HepG2 (cell line): ENCODE results near the gene NME9.

Experiments used
- ELF1 ChIP-seq: sonication (generic); formaldehyde crosslinking; IDR thresholded peaks from 2 replicates; pipeline ENCODE4 v1.4.0; 2020; ENCODE audit warnings: missing genetic modification reagents
- ESRRA ChIP-seq: sonication (generic); formaldehyde crosslinking; IDR thresholded peaks from 2 replicates; pipeline ENCODE4 v1.5.1; 2020; ENCODE audit warnings: mild to moderate bottlenecking, low read depth, missing genetic modification reagents
- SMARCC2 ChIP-seq: fragments of 450-650 bp; IDR thresholded peaks from 2 replicates; pipeline ENCODE4 v1.6.1; 2017; ENCODE audit warnings: antibody characterized with exemption, mild to moderate bottlenecking
- SOX13 ChIP-seq, 3 experiments: fragments of 450-650 bp in 1 of 3; sonication (generic) in 1 of 3; formaldehyde crosslinking in 1 of 3; IDR thresholded peaks in 2 of 3; conservative IDR thresholded peaks in 1 of 3; 2 replicates each; pipeline versions ENCODE4 v1.5.0 to v1.6.1; 2016 to 2020; ENCODE audit warnings: antibody characterized with exemption in 1 of 3, mild to moderate bottlenecking in 1 of 3, missing compliant biosample characterization in 1 of 3, missing genetic modification reagents in 1 of 3, moderate library complexity in 1 of 3
- SP1 ChIP-seq, 2 experiments: fragments of 450-650 bp in 1 of 2; sonication (generic) in 1 of 2; formaldehyde crosslinking in 1 of 2; IDR thresholded peaks; 2 replicates each; pipeline versions ENCODE4 v1.4.0 to v1.6.1; 2016 to 2020; ENCODE audit warnings: missing genetic modification reagents in 1 of 2
- TEAD2 ChIP-seq: sonication (generic); formaldehyde crosslinking; IDR thresholded peaks from 2 replicates; pipeline ENCODE4 v1.9.0; 2021; ENCODE audit warnings: missing genetic modification reagents
- TF ChIP-seq, protein P1 (sequence below): sonication (generic); formaldehyde crosslinking; IDR thresholded peaks from 2 replicates; pipeline ENCODE4 v1.5.0; 2020; ENCODE audit warnings: mild to moderate bottlenecking, missing genetic modification reagents, moderate library complexity
- TF ChIP-seq, protein P2 (sequence below): sonication (generic); formaldehyde crosslinking; IDR thresholded peaks from 2 replicates; pipeline ENCODE4 v1.4.0; 2020; ENCODE audit warnings: mild to moderate bottlenecking, missing genetic modification reagents
- TF ChIP-seq, protein P3 (sequence below): IDR thresholded peaks from 2 replicates; pipeline ENCODE4 v1.6.1; 2016; ENCODE audit warnings: missing compliant biosample characterization, missing genetic modification reagents, borderline replicate concordance
- TF ChIP-seq, protein P4 (sequence below): sonication (generic); formaldehyde crosslinking; IDR thresholded peaks from 2 replicates; pipeline ENCODE4 v1.8.0; 2022; ENCODE audit warnings: mild to moderate bottlenecking, missing genetic modification reagents; ENCODE audit not compliant: insufficient replicate concordance
- TF ChIP-seq, protein P5 (sequence below): sonication (generic); formaldehyde crosslinking; IDR thresholded peaks from 2 replicates; pipeline ENCODE4 v1.8.1; 2022; ENCODE audit warnings: mild to moderate bottlenecking, missing genetic modification reagents
- TF ChIP-seq, protein P6 (sequence below): sonication (generic); formaldehyde crosslinking; IDR thresholded peaks from 2 replicates; pipeline ENCODE4 v1.5.1; 2020; ENCODE audit warnings: mild to moderate bottlenecking, missing genetic modification reagents, moderate library complexity

DNA sequence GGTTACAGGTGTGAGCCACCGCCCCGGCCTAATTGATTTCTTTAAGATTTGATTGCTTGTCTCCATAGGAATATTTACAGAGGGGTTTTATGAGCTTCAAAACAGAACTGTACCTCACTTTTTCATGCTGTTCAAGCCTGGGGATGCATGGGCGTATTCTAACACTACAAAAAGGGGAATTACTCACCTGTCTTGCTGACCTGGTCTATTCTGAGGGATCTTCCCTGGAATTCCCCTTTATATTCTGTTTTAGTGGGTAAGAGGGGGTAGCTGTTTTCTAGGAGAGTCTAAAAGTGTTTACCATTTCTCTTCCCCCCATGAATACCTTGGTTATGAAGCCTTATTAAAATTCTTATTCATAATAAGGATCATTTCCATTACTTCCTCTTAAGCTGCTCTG, 48.1 kb downstream of the NME9 start:
- TF ChIP-seq, protein P1, sequence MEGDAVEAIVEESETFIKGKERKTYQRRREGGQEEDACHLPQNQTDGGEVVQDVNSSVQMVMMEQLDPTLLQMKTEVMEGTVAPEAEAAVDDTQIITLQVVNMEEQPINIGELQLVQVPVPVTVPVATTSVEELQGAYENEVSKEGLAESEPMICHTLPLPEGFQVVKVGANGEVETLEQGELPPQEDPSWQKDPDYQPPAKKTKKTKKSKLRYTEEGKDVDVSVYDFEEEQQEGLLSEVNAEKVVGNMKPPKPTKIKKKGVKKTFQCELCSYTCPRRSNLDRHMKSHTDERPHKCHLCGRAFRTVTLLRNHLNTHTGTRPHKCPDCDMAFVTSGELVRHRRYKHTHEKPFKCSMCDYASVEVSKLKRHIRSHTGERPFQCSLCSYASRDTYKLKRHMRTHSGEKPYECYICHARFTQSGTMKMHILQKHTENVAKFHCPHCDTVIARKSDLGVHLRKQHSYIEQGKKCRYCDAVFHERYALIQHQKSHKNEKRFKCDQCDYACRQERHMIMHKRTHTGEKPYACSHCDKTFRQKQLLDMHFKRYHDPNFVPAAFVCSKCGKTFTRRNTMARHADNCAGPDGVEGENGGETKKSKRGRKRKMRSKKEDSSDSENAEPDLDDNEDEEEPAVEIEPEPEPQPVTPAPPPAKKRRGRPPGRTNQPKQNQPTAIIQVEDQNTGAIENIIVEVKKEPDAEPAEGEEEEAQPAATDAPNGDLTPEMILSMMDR (CRISPR knock-in tag): no peak
- TF ChIP-seq, protein P2, sequence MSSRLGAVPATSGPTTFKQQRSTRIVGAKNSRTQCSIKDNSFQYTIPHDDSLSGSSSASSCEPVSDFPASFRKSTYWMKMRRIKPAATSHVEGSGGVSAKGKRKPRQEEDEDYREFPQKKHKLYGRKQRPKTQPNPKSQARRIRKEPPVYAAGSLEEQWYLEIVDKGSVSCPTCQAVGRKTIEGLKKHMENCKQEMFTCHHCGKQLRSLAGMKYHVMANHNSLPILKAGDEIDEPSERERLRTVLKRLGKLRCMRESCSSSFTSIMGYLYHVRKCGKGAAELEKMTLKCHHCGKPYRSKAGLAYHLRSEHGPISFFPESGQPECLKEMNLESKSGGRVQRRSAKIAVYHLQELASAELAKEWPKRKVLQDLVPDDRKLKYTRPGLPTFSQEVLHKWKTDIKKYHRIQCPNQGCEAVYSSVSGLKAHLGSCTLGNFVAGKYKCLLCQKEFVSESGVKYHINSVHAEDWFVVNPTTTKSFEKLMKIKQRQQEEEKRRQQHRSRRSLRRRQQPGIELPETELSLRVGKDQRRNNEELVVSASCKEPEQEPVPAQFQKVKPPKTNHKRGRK (CRISPR knock-in tag): no peak
- TF ChIP-seq SP1 (IDR thresholded peaks at IDR 0.05) (no peak), SP1 (CRISPR knock-in tag; IDR thresholded peaks at IDR 0.05) (no peak), SMARCC2 (no peak), ESRRA (CRISPR knock-in tag) (no peak), TEAD2 (CRISPR knock-in tag) (no peak), ELF1 (no peak), SOX13 (IDR thresholded peaks at IDR 0.05) (no peak), SOX13 (CRISPR knock-in tag; conservative IDR thresholded peaks at IDR 0.05 in 1 of 2, IDR thresholded peaks at IDR 0.05 in 1 of 2) (no peak)
- TF ChIP-seq, protein P3, sequence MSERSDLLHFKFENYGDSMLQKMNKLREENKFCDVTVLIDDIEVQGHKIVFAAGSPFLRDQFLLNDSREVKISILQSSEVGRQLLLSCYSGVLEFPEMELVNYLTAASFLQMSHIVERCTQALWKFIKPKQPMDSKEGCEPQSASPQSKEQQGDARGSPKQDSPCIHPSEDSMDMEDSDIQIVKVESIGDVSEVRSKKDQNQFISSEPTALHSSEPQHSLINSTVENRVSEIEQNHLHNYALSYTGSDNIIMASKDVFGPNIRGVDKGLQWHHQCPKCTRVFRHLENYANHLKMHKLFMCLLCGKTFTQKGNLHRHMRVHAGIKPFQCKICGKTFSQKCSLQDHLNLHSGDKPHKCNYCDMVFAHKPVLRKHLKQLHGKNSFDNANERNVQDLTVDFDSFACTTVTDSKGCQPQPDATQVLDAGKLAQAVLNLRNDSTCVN (CRISPR knock-in tag): no peak
- TF ChIP-seq, protein P4, sequence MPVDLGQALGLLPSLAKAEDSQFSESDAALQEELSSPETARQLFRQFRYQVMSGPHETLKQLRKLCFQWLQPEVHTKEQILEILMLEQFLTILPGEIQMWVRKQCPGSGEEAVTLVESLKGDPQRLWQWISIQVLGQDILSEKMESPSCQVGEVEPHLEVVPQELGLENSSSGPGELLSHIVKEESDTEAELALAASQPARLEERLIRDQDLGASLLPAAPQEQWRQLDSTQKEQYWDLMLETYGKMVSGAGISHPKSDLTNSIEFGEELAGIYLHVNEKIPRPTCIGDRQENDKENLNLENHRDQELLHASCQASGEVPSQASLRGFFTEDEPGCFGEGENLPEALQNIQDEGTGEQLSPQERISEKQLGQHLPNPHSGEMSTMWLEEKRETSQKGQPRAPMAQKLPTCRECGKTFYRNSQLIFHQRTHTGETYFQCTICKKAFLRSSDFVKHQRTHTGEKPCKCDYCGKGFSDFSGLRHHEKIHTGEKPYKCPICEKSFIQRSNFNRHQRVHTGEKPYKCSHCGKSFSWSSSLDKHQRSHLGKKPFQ (CRISPR knock-in tag): no peak
- TF ChIP-seq, protein P5, sequence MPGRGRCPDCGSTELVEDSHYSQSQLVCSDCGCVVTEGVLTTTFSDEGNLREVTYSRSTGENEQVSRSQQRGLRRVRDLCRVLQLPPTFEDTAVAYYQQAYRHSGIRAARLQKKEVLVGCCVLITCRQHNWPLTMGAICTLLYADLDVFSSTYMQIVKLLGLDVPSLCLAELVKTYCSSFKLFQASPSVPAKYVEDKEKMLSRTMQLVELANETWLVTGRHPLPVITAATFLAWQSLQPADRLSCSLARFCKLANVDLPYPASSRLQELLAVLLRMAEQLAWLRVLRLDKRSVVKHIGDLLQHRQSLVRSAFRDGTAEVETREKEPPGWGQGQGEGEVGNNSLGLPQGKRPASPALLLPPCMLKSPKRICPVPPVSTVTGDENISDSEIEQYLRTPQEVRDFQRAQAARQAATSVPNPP (CRISPR knock-in tag): no peak
- TF ChIP-seq, protein P6, sequence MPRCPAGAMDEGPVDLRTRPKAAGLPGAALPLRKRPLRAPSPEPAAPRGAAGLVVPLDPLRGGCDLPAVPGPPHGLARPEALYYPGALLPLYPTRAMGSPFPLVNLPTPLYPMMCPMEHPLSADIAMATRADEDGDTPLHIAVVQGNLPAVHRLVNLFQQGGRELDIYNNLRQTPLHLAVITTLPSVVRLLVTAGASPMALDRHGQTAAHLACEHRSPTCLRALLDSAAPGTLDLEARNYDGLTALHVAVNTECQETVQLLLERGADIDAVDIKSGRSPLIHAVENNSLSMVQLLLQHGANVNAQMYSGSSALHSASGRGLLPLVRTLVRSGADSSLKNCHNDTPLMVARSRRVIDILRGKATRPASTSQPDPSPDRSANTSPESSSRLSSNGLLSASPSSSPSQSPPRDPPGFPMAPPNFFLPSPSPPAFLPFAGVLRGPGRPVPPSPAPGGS (CRISPR knock-in tag): no peak
